Endothelial cell of umbilical vein (primary cell): ENCODE results near the gene SPAG16.

ENCODE experiments used
- CTCF ChIP-seq, 2 donors: IDR thresholded peaks; 1 replicate in 1 of 2; 2 replicates in 1 of 2; pipeline ENCODE4 v1.5.1; 2011; ENCODE audit warnings: low read length in 2 of 2, mild to moderate bottlenecking in 2 of 2, moderate library complexity in 2 of 2, control low read depth in 1 of 2, inconsistent platforms in 1 of 2, low read depth in 1 of 2; ENCODE audit not compliant: insufficient read depth in 1 of 2; ENCODE audit errors: extremely low read depth in 1 of 2
- EZH2 ChIP-seq: IDR thresholded peaks from 2 replicates; pipeline ENCODE4 v1.6.1; 2012; ENCODE audit warnings: borderline replicate concordance, low read depth, mild to moderate bottlenecking, moderate library complexity, low read length, inconsistent platforms; ENCODE audit not compliant: severe bottlenecking
- POLR2A ChIP-seq: IDR thresholded peaks from 2 replicates; pipeline ENCODE4 v1.6.1; 2012; ENCODE audit warnings: low read depth, mild to moderate bottlenecking, control low read depth, low read length

- TF ChIP-seq CTCF (IDR thresholded peaks at IDR 0.05; ENCODE audit: extremely low read depth in 1 of 2, insufficient read depth in 1 of 2, low read depth in 1 of 2, low read length in 2 of 2), result no peak
- no peak for TF ChIP-seq POLR2A
- TF ChIP-seq EZH2, result no peak
Observed at GRCh38 chr2:214361116-214361515, 1076.9 kb downstream of the SPAG16 start.
